HL-60 (cell line): ENCODE results near the gene BRF1.

Source experiments
- DNase-seq, 2 experiments: peaks; one replicate each; pipeline ENCODE4 v3.0.0-alpha.2; 2010 to 2020; ENCODE audit warnings: low read depth in 1 of 2, low spot score in 1 of 2
- H3K27ac ChIP-seq: fragments of 250-450 bp; sonication (Bioruptor Pico); replicated peaks from 2 replicates; pipeline ENCODE4 v1.5.1; 2020; ENCODE audit warnings: mild to moderate bottlenecking, moderate library complexity
- H3K27me3 ChIP-seq: fragments of 250-450 bp; sonication (Bioruptor Pico); 2 replicates; pipeline ENCODE4 v1.5.1; 2021; ENCODE audit warnings: mild to moderate bottlenecking, moderate library complexity; ENCODE audit not compliant: insufficient read depth, poor library complexity, severe bottlenecking
- H3K4me3 ChIP-seq: replicated peaks from 2 replicates; pipeline ENCODE4 v1.5.1; 2011; ENCODE audit warnings: mild to moderate bottlenecking, control low read depth, low read length; ENCODE audit not compliant: insufficient read depth
- CTCF ChIP-seq: IDR thresholded peaks from one replicate; pipeline ENCODE4 v1.5.1; 2011; ENCODE audit warnings: low read length, control low read depth, inconsistent platforms; ENCODE audit not compliant: insufficient read depth
- GABPA ChIP-seq: IDR thresholded peaks from 2 replicates; pipeline ENCODE4 v1.6.1; 2012; ENCODE audit warnings: low read depth
- POLR2AphosphoS5 ChIP-seq: IDR thresholded peaks from 2 replicates; pipeline ENCODE4 v1.6.1; 2012; ENCODE audit warnings: low read depth
- SPI1 ChIP-seq: IDR thresholded peaks from 2 replicates; pipeline ENCODE4 v1.6.1; 2012; ENCODE audit warnings: low read depth, mild to moderate bottlenecking, borderline replicate concordance
- TF ChIP-seq, protein P1 (sequence below): IDR thresholded peaks from 2 replicates; pipeline ENCODE4 v1.6.1; 2012; ENCODE audit warnings: low read depth; ENCODE audit not compliant: insufficient replicate concordance

BRF1 gene

DNA sequence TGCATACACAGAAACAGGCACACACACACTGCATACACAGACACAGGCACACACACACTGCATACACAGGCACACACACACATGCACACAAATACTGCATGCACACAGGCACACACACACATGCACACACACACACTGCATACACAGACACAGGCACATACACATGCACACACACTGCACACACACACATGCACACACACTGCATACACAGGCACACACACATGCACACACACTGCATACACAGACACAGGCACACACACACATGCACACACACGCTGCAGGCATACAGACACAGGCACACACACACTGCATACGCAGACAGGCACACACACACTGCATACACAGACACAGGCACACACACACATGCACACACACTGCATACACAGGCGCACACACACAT lies 85.2 kb downstream of the BRF1 start:
- DNase-seq, result no peak
- Histone ChIP-seq H3K4me3 (no peak overlapping the region), H3K27ac (no peak overlapping the region), H3K27me3 (no peaks in the 10 kb centered on the region)
- TF ChIP-seq POLR2AphosphoS5 (no peak), CTCF (no peak), GABPA (no peak), SPI1 (no peak)

DNA sequence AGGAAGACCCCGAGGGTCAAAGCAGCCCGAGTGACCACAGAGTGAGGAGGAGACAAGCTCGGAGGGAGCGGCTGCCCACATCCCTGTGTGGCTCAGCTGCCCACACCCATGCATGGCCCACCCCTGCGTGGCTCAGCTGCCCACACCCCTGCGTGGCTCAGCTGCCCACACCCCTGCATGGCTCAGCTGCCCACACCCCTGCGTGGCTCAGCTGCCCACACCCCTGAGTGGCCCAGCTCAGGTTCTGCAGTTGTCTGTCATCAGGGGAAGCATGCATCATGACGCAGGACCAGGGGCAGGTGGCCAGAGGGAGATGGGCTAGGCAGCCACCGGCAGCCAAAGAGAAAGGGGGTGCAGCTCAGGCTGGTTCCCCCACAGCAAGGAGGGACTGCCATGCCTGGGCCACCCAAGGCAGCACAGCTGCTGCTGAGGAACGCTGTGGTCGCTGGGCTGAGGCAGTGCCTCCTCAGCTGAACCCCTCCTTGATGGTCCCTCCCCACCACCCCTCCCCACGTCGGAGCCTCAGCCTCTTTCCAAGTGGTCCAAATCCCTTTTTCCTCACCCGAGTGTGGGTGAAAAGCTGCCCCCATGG lies 86.4 kb downstream of the BRF1 start:
- H3K4me3 ChIP-seq, result no peak overlapping the region
- no peak overlapping the region for H3K27ac ChIP-seq
- no peak for DNase-seq
- TF ChIP-seq CTCF, result no peak
- TF ChIP-seq POLR2AphosphoS5, result no peak
- TF ChIP-seq, protein P1, sequence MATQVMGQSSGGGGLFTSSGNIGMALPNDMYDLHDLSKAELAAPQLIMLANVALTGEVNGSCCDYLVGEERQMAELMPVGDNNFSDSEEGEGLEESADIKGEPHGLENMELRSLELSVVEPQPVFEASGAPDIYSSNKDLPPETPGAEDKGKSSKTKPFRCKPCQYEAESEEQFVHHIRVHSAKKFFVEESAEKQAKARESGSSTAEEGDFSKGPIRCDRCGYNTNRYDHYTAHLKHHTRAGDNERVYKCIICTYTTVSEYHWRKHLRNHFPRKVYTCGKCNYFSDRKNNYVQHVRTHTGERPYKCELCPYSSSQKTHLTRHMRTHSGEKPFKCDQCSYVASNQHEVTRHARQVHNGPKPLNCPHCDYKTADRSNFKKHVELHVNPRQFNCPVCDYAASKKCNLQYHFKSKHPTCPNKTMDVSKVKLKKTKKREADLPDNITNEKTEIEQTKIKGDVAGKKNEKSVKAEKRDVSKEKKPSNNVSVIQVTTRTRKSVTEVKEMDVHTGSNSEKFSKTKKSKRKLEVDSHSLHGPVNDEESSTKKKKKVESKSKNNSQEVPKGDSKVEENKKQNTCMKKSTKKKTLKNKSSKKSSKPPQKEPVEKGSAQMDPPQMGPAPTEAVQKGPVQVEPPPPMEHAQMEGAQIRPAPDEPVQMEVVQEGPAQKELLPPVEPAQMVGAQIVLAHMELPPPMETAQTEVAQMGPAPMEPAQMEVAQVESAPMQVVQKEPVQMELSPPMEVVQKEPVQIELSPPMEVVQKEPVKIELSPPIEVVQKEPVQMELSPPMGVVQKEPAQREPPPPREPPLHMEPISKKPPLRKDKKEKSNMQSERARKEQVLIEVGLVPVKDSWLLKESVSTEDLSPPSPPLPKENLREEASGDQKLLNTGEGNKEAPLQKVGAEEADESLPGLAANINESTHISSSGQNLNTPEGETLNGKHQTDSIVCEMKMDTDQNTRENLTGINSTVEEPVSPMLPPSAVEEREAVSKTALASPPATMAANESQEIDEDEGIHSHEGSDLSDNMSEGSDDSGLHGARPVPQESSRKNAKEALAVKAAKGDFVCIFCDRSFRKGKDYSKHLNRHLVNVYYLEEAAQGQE, result no peak
- no peak for TF ChIP-seq SPI1
- TF ChIP-seq GABPA, result no peak
- H3K27me3 ChIP-seq, result no peaks in the 10 kb centered on the region

GRCh38 chr14:105213361-105213760 lies 87.4 kb downstream of the BRF1 start:
- DNase-seq, result no peak
- Histone ChIP-seq H3K27ac (no peak overlapping the region), H3K27me3 (no peaks in the 10 kb centered on the region), H3K4me3 (no peak overlapping the region)
- TF ChIP-seq POLR2AphosphoS5, result no peak
- no peak for TF ChIP-seq CTCF
- no peak for TF ChIP-seq SPI1
- TF ChIP-seq GABPA, result no peak
- TF ChIP-seq, protein P1, result no peak
